ENCODE results near the gene CEP57L1. TPM values are rescaled to one million over a fixed set of nuclear protein-coding genes. Genes with fewer than 3 reads are reported as not detected.

CEP57L1 gene
- total RNA-seq, 4 donors from 2014 or later: 5.6 to 52.7 (median 17.5) TPM

DNA sequence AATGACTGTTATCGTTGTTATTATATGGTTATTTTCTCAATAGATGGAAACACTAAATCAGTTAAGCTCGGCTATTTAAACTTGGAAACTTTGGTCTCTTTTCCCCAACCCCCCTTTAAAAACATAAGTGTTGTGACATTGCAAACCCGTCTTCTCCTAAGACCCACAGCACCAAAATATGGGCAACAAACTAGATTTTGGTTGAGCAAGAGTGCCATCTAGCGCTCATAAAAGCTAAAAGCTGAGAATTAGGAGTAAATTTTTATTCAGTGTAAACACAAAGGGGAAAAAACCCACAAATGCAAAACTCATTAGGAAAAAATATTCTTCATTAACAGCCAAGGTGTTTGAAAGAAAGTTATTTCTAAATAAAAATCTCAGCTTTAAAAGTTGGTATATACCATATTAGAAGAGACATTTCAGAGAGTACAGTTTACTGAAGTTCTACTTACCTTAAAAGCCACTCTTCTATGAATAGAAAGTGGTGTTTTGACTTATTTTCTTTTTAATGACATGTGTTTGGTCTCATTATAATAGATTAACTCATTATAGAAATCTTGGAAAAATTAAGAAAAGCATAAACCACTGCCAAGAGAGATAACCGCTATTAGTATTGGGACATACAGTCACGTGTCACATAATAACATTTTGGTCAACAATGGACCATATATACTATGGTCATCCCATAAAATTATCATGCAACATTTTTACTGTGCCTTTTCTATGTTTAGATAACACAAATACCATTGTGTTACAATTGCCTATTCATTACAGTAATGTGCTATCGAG is 21.8 kb upstream of the CEP57L1 start:
- H3K27ac ChIP-seq: no peak overlapping the region

GRCh38 chr6:109074133-109074415 is 21.2 kb upstream of the CEP57L1 start:
- TF ChIP-seq CTCF (IDR thresholded peaks at IDR 0.05) (no peak), POLR2A (IDR thresholded peaks at IDR 0.05) (no peak)
- no peak overlapping the region for H3K4me3 ChIP-seq
- no peak for DNase-seq
- no peaks in the 10 kb centered on the region for H3K27me3 ChIP-seq
- intact Hi-C loops (cut with DNase I; ENCODE audit: low total_unique reads): loop anchor here (5.0 kb wide), 1 partner anchor 517 kb away; no protein-coding TSS in a partner anchor
- H3K4me1 ChIP-seq: peaks cover 0 to 2% of the 10 kb centered on the region in 2 donors
- no peaks in the 10 kb centered on the region for H3K9me3 ChIP-seq
- no peaks in the 10 kb centered on the region for H3K36me3 ChIP-seq
- H3K27ac ChIP-seq: no peak overlapping the region

More for the DNA sequence above, 21.8 kb upstream of the CEP57L1 start:
- Histone ChIP-seq H3K9me3 (no peaks in the 10 kb centered on the region), H3K36me3 (no peaks in the 10 kb centered on the region), H3K4me1 (no peaks in the 10 kb centered on the region), H3K4me3 (no peak overlapping the region), H3K27me3 (no peaks in the 10 kb centered on the region)
- intact Hi-C loops (cut with DNase I; ENCODE audit: low total_unique reads): loop anchor here (5.0 kb wide), 1 partner anchor 516 kb away; no protein-coding TSS in a partner anchor
- DNase-seq: peak; percentile 24 to 63
- peak; percentile 64 to 81 (median 75) for TF ChIP-seq CTCF (IDR thresholded peaks at IDR 0.05)
- no peak for TF ChIP-seq POLR2A (IDR thresholded peaks at IDR 0.05)

DNA sequence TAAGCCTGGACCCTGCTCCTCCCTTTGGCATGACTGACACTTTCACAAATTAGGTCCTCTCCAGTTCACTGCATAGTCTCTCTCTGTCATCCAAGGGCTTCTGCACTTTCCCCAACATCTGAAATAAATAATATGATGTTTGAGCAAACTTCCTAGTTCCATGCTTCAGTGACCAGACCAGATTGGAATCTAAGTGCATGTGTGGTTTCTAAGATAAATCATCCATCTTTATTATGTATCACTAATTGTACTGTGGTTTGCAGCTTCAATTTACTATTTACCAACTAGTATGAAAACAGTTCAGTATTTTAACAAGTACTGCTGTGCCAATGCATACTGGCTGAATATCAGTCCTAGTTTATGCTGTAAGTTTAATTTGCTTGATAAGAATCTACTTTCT is 19.4 kb upstream of the CEP57L1 start:
- DNase-seq: no peak
- Histone ChIP-seq H3K9me3 (no peaks in the 10 kb centered on the region), H3K36me3 (no peaks in the 10 kb centered on the region), H3K4me1 (peaks cover 0 to 4% of the 10 kb centered on the region in 2 donors), H3K27me3 (no peaks in the 10 kb centered on the region), H3K4me3 (no peak overlapping the region), H3K27ac (no peak overlapping the region)
- TF ChIP-seq POLR2A (IDR thresholded peaks at IDR 0.05) (no peak), CTCF (IDR thresholded peaks at IDR 0.05) (no peak)
- intact Hi-C loops (cut with DNase I; ENCODE audit: low total_unique reads): no loop called here

DNA sequence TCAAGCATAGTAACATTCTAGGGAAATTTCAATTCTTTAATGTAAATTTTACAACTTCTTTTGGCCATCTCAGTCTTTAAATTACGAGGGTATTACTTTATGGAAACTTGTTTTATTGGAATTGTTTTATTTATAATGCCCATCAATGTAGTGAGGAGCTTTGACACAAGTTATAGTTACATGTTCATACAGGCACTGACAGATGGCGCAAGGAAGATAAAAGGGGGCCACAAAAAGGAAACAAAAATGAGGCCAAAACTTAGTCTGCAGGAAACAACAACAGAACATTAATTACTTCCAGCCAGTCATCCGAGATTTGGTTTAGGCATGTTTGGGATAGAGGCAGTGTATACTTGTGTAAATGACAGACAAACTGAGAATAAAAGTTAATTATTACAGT is 18.9 kb upstream of the CEP57L1 start:
- H3K9me3 ChIP-seq: no peaks in the 10 kb centered on the region
- H3K4me3 ChIP-seq: no peak overlapping the region
- H3K27ac ChIP-seq: no peak overlapping the region
- H3K27me3 ChIP-seq: no peaks in the 10 kb centered on the region
- intact Hi-C loops (cut with DNase I; ENCODE audit: low total_unique reads): no loop called here
- TF ChIP-seq POLR2A (IDR thresholded peaks at IDR 0.05): no peak
- no peak for TF ChIP-seq CTCF (IDR thresholded peaks at IDR 0.05)
- H3K36me3 ChIP-seq: no peaks in the 10 kb centered on the region
- DNase-seq: no peak
- peaks cover 0 to 4% of the 10 kb centered on the region in 2 donors for H3K4me1 ChIP-seq

GRCh38 chr6:109079981-109080380 is 15.3 kb upstream of the CEP57L1 start:
- DNase-seq: peak; percentile 63 to 81
- no peaks in the 10 kb centered on the region for H3K36me3 ChIP-seq
- no peaks in the 10 kb centered on the region for H3K27me3 ChIP-seq
- H3K27ac ChIP-seq: peak overlapping the region; percentile 33 to 82
- H3K4me3 ChIP-seq: no peak overlapping the region
- no peaks in the 10 kb centered on the region for H3K9me3 ChIP-seq
- no peak for TF ChIP-seq POLR2A (IDR thresholded peaks at IDR 0.05)
- no peak for TF ChIP-seq CTCF (IDR thresholded peaks at IDR 0.05)
- intact Hi-C loops (cut with DNase I; ENCODE audit: low total_unique reads): no loop called here
- H3K4me1 ChIP-seq: peaks cover 0 to 4% of the 10 kb centered on the region in 2 donors

Data from uterus (tissue), 4 donors.